GM23338 (cell line): ENCODE results near the gene SFI1. TPM values are rescaled to one million over a fixed set of nuclear protein-coding genes. Genes with fewer than 3 reads are reported as not detected.

Source experiments
- ATAC-seq: fragments of 200-7000 bp; cut with Tn5 transposase; 3 replicates; pipeline ENCODE4 v1.9.1; 2020
- DNase-seq: peaks from one replicate; pipeline ENCODE4 v3.0.0-alpha.2; 2015; ENCODE audit warnings: low spot score
- H2AFZ ChIP-seq: fragments of 200-600 bp; sonication (generic); 2 replicates; pipeline ENCODE4 v1.8.0; 2016; ENCODE audit warnings: antibody characterized with exemption, mild to moderate bottlenecking, moderate library complexity
- H3F3A ChIP-seq: fragments of 200-600 bp; sonication (generic); replicated peaks from 2 replicates; pipeline ENCODE4 v1.8.0; 2017; ENCODE audit warnings: antibody characterized with exemption, mixed run types, low read depth
- H3K27ac ChIP-seq: fragments of 200-600 bp; sonication (generic); 2 replicates; pipeline ENCODE4 v1.6.1; 2016; ENCODE audit warnings: low read depth
- H3K27me3 ChIP-seq: fragments of 200-600 bp; sonication (generic); 2 replicates; pipeline ENCODE4 v1.8.0; 2016; ENCODE audit warnings: mild to moderate bottlenecking, mixed run types, moderate library complexity; ENCODE audit not compliant: insufficient read depth
- H3K36me3 ChIP-seq: fragments of 200-600 bp; sonication (generic); 2 replicates; pipeline ENCODE4 v1.8.0; 2016; ENCODE audit warnings: mild to moderate bottlenecking; ENCODE audit not compliant: insufficient read depth
- H3K4me1 ChIP-seq: fragments of 200-600 bp; sonication (generic); 2 replicates; pipeline ENCODE4 v1.8.0; 2016; ENCODE audit warnings: mild to moderate bottlenecking, moderate library complexity; ENCODE audit not compliant: insufficient read depth
- H3K4me2 ChIP-seq: fragments of 200-600 bp; sonication (generic); 2 replicates; pipeline ENCODE4 v1.7.1; 2017; ENCODE audit warnings: mixed run types
- H3K4me3 ChIP-seq: fragments of 200-600 bp; sonication (generic); 2 replicates; pipeline ENCODE4 v1.6.1; 2016; ENCODE audit warnings: mixed run types
- H3K79me2 ChIP-seq: fragments of 200-600 bp; sonication (generic); replicated peaks from 2 replicates; pipeline ENCODE4 v1.8.0; 2017; ENCODE audit warnings: mild to moderate bottlenecking; ENCODE audit not compliant: insufficient read depth
- H3K9me2 ChIP-seq: fragments of 200-600 bp; sonication (generic); 2 replicates; pipeline ENCODE4 v1.8.0; 2017; ENCODE audit not compliant: insufficient read depth
- H4K20me1 ChIP-seq: fragments of 200-600 bp; sonication (generic); replicated peaks from 2 replicates; pipeline ENCODE4 v1.8.0; 2017; ENCODE audit warnings: mild to moderate bottlenecking; ENCODE audit not compliant: insufficient read depth
- H3K27ac Mint-ChIP-seq: 2 replicates; pipeline ENCODE4 v1.8.0; 2020; ENCODE audit warnings: inconsistent platforms, mild to moderate bottlenecking, moderate library complexity, mixed read lengths
- H3K27me3 Mint-ChIP-seq: 3 replicates; pipeline ENCODE4 v1.8.0; 2022; ENCODE audit warnings: low read depth, mild to moderate bottlenecking, moderate library complexity, mixed read lengths, inconsistent platforms; ENCODE audit not compliant: insufficient read depth, poor library complexity
- H3K36me3 Mint-ChIP-seq: 3 replicates; pipeline ENCODE4 v1.8.0; 2021; ENCODE audit warnings: low read depth, mild to moderate bottlenecking, inconsistent platforms, moderate library complexity, mixed read lengths
- H3K4me1 Mint-ChIP-seq: 3 replicates; pipeline ENCODE4 v1.8.0; 2020; ENCODE audit warnings: mild to moderate bottlenecking, inconsistent platforms, mixed read lengths
- H3K4me3 Mint-ChIP-seq: 3 replicates; pipeline ENCODE4 v1.8.0; 2021; ENCODE audit warnings: moderate library complexity, mild to moderate bottlenecking, inconsistent platforms, mixed read lengths
- H3K9me3 Mint-ChIP-seq: 3 replicates; pipeline ENCODE4 v1.8.0; 2020; ENCODE audit warnings: moderate library complexity, mild to moderate bottlenecking, inconsistent platforms, mixed read lengths
- CREB1 ChIP-seq: fragments of 250-450 bp; sonication (Bioruptor Pico); IDR thresholded peaks from 2 replicates; pipeline ENCODE4 v1.5.0; 2020; ENCODE audit warnings: low read depth, mild to moderate bottlenecking, moderate library complexity
- EZH2 ChIP-seq: fragments of 200-600 bp; sonication (generic); IDR thresholded peaks from one replicate; pipeline ENCODE4 v1.8.0; 2017; ENCODE audit warnings: antibody characterized with exemption, mild to moderate bottlenecking, low read depth; ENCODE audit not compliant: unreplicated experiment
- EZH2phosphoT487 ChIP-seq: fragments of 200-600 bp; sonication (generic); IDR thresholded peaks from one replicate; pipeline ENCODE4 v1.8.1; 2018; ENCODE audit warnings: antibody characterized with exemption; ENCODE audit not compliant: unreplicated experiment
- NANOG ChIP-seq: IDR thresholded peaks from 2 replicates; pipeline ENCODE4 v1.6.1; 2016; ENCODE audit warnings: antibody characterized with exemption, borderline replicate concordance
- POLR2AphosphoS5 ChIP-seq: IDR thresholded peaks from 2 replicates; pipeline ENCODE4 v1.6.1; 2016; ENCODE audit warnings: antibody characterized with exemption, low read depth
- STAT1 ChIP-seq: IDR thresholded peaks from one replicate; pipeline ENCODE4 v1.6.1; 2016; ENCODE audit warnings: antibody characterized with exemption; ENCODE audit not compliant: unreplicated experiment
- ZNF114 ChIP-seq: fragments of 250-450 bp; sonication (Bioruptor Pico); IDR thresholded peaks from 2 replicates; pipeline ENCODE4 v1.5.0; 2020; ENCODE audit warnings: mild to moderate bottlenecking, moderate library complexity
- ZNF331 ChIP-seq: fragments of 250-450 bp; sonication (Bioruptor Pico); IDR thresholded peaks from 2 replicates; pipeline ENCODE4 v1.5.0; 2020; ENCODE audit warnings: low read depth, mild to moderate bottlenecking, moderate library complexity
- polyA plus RNA-seq: library from polyadenylated mRNA; unstranded; fragments of >200 nt; fragmentation: Nextera tagmentation; extraction: Ambion mirVana; gene quantifications from 2 replicates; pipeline ENCODE4 v1.2.1, GENCODE V29; 2016
- total RNA-seq: library from RNA; depleted of rRNA; stranded (reverse); fragments of >200 nt; shearing (Covaris generic); gene quantifications from 2 replicates; pipeline ENCODE4 v1.2.3, GENCODE V29; 2014
- TF ChIP-seq, protein P1 (sequence below): IDR thresholded peaks from 2 replicates; pipeline ENCODE4 v1.6.1; 2016; ENCODE audit warnings: antibody characterized with exemption
- TF ChIP-seq, protein P2 (sequence below), 2 experiments: fragments of 200-600 bp in 1 of 2; sonication (generic) in 1 of 2; conservative IDR thresholded peaks; 2 replicates each; pipeline versions ENCODE4 v1.5.1 to v1.6.1; 2016 to 2017; ENCODE audit warnings: antibody characterized with exemption in 2 of 2, low read depth in 2 of 2, mild to moderate bottlenecking in 2 of 2, moderate library complexity in 1 of 2
- TF ChIP-seq, protein P3 (sequence below): IDR thresholded peaks from one replicate; pipeline ENCODE4 v1.6.1; 2018; ENCODE audit warnings: antibody characterized with exemption; ENCODE audit not compliant: unreplicated experiment

The SFI1 gene
- total and polyA plus RNA-seq, 2 experiments from 2014 or later = 16.7 to 25.6 TPM

DNA sequence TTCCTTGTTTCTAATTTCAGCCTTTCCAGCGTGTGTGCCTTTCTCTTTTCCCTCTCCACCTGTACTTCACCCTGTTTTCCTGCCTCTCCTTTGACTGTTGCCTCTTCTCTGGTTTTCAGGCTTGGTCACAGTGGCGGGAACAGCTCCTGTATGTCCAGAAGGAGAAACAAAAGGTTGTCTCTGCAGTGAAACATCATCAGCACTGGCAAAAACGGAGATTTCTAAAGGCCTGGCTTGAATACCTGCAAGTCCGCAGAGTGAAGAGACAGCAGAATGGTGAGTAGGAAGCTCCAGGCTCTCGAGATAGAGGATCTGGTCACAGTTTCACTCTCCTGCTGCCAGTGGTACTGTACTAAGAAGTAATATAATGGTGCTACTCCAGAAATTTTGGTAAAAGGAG lies 76.6 kb downstream of the SFI1 start:
- Histone ChIP-seq H3K4me3 (no peak overlapping the region), H3K36me3 (no peaks in the 10 kb centered on the region; the same call in none of the 2 replicates), H3K4me2 (no peak overlapping the region), H3K9me2 (no peaks in the 10 kb centered on the region), H3F3A (no peaks in the 10 kb centered on the region), H3K27me3 (no peaks in the 10 kb centered on the region), H3K79me2 (no peaks in the 10 kb centered on the region), H3K4me1 (no peaks in the 10 kb centered on the region), H3K27ac (0 out of 2 replicates have a peak overlapping the region, but pooled peaks have one; percentile 20), H4K20me1 (no peaks in the 10 kb centered on the region; the same call in 1 of the 2 replicates), H2AFZ (no peak overlapping the region)
- ATAC-seq (no peak), DNase-seq (no peak)
- Mint-ChIP-seq H3K9me3 (no peaks in the 10 kb centered on the region), H3K4me1 (no peaks in the 10 kb centered on the region; the same call in 2 of the 3 replicates), H3K27ac (no peak overlapping the region), H3K36me3 (peaks cover 5% of the 10 kb centered on the region; the same call in 2 of the 3 replicates), H3K27me3 (no peaks in the 10 kb centered on the region), H3K4me3 (no peak overlapping the region)
- TF ChIP-seq STAT1 (no peak), CREB1 (no peak)

DNA sequence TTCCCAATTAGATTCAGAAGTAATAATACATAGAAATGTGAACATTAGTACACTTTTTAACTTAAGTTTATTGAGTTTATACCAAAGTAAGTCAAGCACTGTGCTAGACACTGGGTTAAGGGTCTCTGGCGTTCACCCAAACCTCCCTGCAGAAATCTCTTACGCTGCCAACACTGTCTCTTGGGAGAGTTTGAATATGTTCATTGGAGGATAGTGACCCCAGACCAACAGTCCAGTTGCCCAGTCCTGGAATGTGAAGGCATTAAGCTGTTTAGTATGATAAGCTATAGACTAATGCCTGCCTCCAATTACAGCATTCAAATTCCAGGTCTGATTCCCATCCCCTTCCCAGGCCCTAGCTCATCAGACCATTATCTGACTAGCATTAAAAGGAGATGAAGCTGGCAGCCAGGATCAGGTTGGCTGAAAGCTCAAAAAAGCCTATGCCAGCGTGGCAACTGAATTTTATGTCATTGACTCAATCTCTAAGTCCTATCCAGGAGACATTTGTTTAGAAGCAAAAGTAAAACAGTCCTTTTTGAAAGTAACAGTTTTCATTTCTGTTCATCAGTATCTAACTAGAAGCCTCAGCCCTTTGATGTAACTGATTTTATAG lies 77.8 kb downstream of the SFI1 start:
- no peak overlapping the region for H2AFZ ChIP-seq
- DNase-seq = no peak
- Mint-ChIP-seq H3K4me1 (no peaks in the 10 kb centered on the region; the same call in 2 of the 3 replicates), H3K27me3 (no peaks in the 10 kb centered on the region), H3K9me3 (no peaks in the 10 kb centered on the region), H3K27ac (no peak overlapping the region), H3K36me3 (peaks cover 5% of the 10 kb centered on the region; the same call in 2 of the 3 replicates), H3K4me3 (no peak overlapping the region)
- no peaks in the 10 kb centered on the region for H3K4me1 ChIP-seq
- ATAC-seq = no peak
- H3K36me3 ChIP-seq = no peaks in the 10 kb centered on the region; the same call in none of the 2 replicates
- no peak overlapping the region for H3K4me2 ChIP-seq
- H3K9me2 ChIP-seq = no peaks in the 10 kb centered on the region
- H3K27me3 ChIP-seq = no peaks in the 10 kb centered on the region
- H3K4me3 ChIP-seq = no peak overlapping the region
- no peaks in the 10 kb centered on the region; the same call in none of the 2 replicates for H4K20me1 ChIP-seq
- no peaks in the 10 kb centered on the region for H3K79me2 ChIP-seq
- H3F3A ChIP-seq = no peaks in the 10 kb centered on the region
- no peak overlapping the region for H3K27ac ChIP-seq
- TF ChIP-seq EZH2phosphoT487 (no peak), ZNF331 (no peak), EZH2 (no peak), POLR2AphosphoS5 (no peak), NANOG (no peak), STAT1 (no peak), ZNF114 (CRISPR knock-in tag) (no peak)
- TF ChIP-seq, protein P1, sequence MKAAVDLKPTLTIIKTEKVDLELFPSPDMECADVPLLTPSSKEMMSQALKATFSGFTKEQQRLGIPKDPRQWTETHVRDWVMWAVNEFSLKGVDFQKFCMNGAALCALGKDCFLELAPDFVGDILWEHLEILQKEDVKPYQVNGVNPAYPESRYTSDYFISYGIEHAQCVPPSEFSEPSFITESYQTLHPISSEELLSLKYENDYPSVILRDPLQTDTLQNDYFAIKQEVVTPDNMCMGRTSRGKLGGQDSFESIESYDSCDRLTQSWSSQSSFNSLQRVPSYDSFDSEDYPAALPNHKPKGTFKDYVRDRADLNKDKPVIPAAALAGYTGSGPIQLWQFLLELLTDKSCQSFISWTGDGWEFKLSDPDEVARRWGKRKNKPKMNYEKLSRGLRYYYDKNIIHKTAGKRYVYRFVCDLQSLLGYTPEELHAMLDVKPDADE = no peak
- TF ChIP-seq, protein P2, sequence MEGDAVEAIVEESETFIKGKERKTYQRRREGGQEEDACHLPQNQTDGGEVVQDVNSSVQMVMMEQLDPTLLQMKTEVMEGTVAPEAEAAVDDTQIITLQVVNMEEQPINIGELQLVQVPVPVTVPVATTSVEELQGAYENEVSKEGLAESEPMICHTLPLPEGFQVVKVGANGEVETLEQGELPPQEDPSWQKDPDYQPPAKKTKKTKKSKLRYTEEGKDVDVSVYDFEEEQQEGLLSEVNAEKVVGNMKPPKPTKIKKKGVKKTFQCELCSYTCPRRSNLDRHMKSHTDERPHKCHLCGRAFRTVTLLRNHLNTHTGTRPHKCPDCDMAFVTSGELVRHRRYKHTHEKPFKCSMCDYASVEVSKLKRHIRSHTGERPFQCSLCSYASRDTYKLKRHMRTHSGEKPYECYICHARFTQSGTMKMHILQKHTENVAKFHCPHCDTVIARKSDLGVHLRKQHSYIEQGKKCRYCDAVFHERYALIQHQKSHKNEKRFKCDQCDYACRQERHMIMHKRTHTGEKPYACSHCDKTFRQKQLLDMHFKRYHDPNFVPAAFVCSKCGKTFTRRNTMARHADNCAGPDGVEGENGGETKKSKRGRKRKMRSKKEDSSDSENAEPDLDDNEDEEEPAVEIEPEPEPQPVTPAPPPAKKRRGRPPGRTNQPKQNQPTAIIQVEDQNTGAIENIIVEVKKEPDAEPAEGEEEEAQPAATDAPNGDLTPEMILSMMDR (conservative IDR thresholded peaks at IDR 0.05; ENCODE audit: low read depth in 2 of 2) = no peak
- TF ChIP-seq, protein P3, sequence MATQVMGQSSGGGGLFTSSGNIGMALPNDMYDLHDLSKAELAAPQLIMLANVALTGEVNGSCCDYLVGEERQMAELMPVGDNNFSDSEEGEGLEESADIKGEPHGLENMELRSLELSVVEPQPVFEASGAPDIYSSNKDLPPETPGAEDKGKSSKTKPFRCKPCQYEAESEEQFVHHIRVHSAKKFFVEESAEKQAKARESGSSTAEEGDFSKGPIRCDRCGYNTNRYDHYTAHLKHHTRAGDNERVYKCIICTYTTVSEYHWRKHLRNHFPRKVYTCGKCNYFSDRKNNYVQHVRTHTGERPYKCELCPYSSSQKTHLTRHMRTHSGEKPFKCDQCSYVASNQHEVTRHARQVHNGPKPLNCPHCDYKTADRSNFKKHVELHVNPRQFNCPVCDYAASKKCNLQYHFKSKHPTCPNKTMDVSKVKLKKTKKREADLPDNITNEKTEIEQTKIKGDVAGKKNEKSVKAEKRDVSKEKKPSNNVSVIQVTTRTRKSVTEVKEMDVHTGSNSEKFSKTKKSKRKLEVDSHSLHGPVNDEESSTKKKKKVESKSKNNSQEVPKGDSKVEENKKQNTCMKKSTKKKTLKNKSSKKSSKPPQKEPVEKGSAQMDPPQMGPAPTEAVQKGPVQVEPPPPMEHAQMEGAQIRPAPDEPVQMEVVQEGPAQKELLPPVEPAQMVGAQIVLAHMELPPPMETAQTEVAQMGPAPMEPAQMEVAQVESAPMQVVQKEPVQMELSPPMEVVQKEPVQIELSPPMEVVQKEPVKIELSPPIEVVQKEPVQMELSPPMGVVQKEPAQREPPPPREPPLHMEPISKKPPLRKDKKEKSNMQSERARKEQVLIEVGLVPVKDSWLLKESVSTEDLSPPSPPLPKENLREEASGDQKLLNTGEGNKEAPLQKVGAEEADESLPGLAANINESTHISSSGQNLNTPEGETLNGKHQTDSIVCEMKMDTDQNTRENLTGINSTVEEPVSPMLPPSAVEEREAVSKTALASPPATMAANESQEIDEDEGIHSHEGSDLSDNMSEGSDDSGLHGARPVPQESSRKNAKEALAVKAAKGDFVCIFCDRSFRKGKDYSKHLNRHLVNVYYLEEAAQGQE = no peak
